Measurements from ENCODE around the gene SEMA3D.
"Not testable (repeated sequence)": the region's sequence is repeated elsewhere in the genome, so short reads cannot be mapped to it uniquely, and the experiment has no call there.

The SEMA3D gene

GRCh38 chr7:85023066-85023712 is 163.7 kb downstream of the SEMA3D start:
- DNase-seq = peak; percentile 23

GRCh38 chr7:85022064-85022697 is 164.7 kb downstream of the SEMA3D start:
- DNase-seq = no peak

GRCh38 chr7:85021101-85021704 is 165.7 kb downstream of the SEMA3D start:
- peak; percentile 7 for DNase-seq

- DNase-seq = no peak
Observed at GRCh38 chr7:85019778-85020177, 167.1 kb downstream of the SEMA3D start.

GRCh38 chr7:85019176-85019575 is 167.7 kb downstream of the SEMA3D start:
- no peak for DNase-seq

- no peak for DNase-seq
Observed at GRCh38 chr7:85018498-85018897, 168.4 kb downstream of the SEMA3D start.

- DNase-seq = no peak
Observed at GRCh38 chr7:85016286-85016685, 170.6 kb downstream of the SEMA3D start.

GRCh38 chr7:85014936-85015660 is 171.8 kb downstream of the SEMA3D start:
- DNase-seq = peak; percentile 22

- no peak for DNase-seq
Observed at GRCh38 chr7:85011127-85011526, 175.7 kb downstream of the SEMA3D start.

- no peak for DNase-seq
Observed at GRCh38 chr7:85010306-85010705, 176.6 kb downstream of the SEMA3D start.

- no peak for DNase-seq
Observed at GRCh38 chr7:85006754-85007153, 180.1 kb downstream of the SEMA3D start.

GRCh38 chr7:85004402-85004801 is 182.5 kb downstream of the SEMA3D start:
- DNase-seq = no peak

- no peak for DNase-seq
Observed at GRCh38 chr7:85001495-85002345, 185.1 kb downstream of the SEMA3D start.

GRCh38 chr7:85000735-85001350 is 186.0 kb downstream of the SEMA3D start:
- peak; percentile 82 for DNase-seq

- DNase-seq = no peak
Observed at GRCh38 chr7:84999450-84999849, 187.4 kb downstream of the SEMA3D start.

GRCh38 chr7:84998665-84999064 is 188.2 kb downstream of the SEMA3D start:
- no peak for DNase-seq

- no peak for DNase-seq
Observed at GRCh38 chr7:84997626-84998025, 189.2 kb downstream of the SEMA3D start.

GRCh38 chr7:84992954-84993353 is 193.9 kb downstream of the SEMA3D start:
- not testable (repeated sequence) for DNase-seq

- DNase-seq = no peak
Observed at GRCh38 chr7:84985073-84985784, 201.6 kb downstream of the SEMA3D start.

- DNase-seq = no peak
Observed at GRCh38 chr7:84982199-84982598, 204.7 kb downstream of the SEMA3D start.
